Prostate gland (tissue), 2 donors: Measurements from ENCODE around the gene PDZRN4. TPM values are rescaled to one million over a fixed set of nuclear protein-coding genes. Genes with fewer than 3 reads are reported as not detected.

Experiments
- DNase-seq: peaks from one replicate; pipeline ENCODE4 v3.0.0-alpha.2; 2019; ENCODE audit warnings: low spot score
- H3K27ac ChIP-seq, 2 donors: fragments of 200-600 bp; sonication (generic); 2 replicates each; pipeline ENCODE4 v1.5.1; 2017 to 2019
- H3K27me3 ChIP-seq: fragments of 200-600 bp; sonication (generic); replicated peaks from 2 replicates; pipeline ENCODE4 v1.5.1; 2019; ENCODE audit not compliant: insufficient read depth
- H3K36me3 ChIP-seq, 2 donors: fragments of 200-600 bp; sonication (generic); 1 replicate in 1 of 2; 2 replicates in 1 of 2; pipeline versions ENCODE4 v1.5.1 to v1.8.1; 2017 to 2019
- H3K4me1 ChIP-seq: fragments of 200-600 bp; sonication (generic); replicated peaks from 2 replicates; pipeline ENCODE4 v1.5.1; 2019
- H3K4me3 ChIP-seq, 2 donors: fragments of 200-600 bp; sonication (generic); 2 replicates each; pipeline ENCODE4 v1.5.1; 2017 to 2019
- H3K9me3 ChIP-seq: fragments of 200-600 bp; sonication (generic); 2 replicates; pipeline ENCODE4 v1.5.1; 2017
- POLR2A ChIP-seq: fragments of 450-650 bp; IDR thresholded peaks from one replicate; pipeline ENCODE4 v1.6.1; 2016; ENCODE audit warnings: antibody characterized with exemption, mild to moderate bottlenecking
- POLR2AphosphoS5 ChIP-seq: sonication (generic); formaldehyde crosslinking; IDR thresholded peaks from one replicate; pipeline ENCODE4 v1.6.1; 2017; ENCODE audit warnings: antibody characterized with exemption
- WGBS: methylation state at CpG from one replicate; pipeline ENCODE4 v1.1.5; 2018; 5-methylcytosine and 5-hydroxymethylcytosine counted together
- intact Hi-C: fragments of 100-400 bp; cut with DNase I; formaldehyde crosslinking; loops from one replicate; pipeline ENCODE4 v1.14.2; 2022
- total RNA-seq, 2 donors: library from RNA; depleted of rRNA; stranded (reverse); fragments of >200 nt; gene quantifications; one replicate each; pipeline ENCODE4 v1.1.0, GENCODE V29; 2016
- TF ChIP-seq, protein P1 (sequence below), 4 experiments: fragments of 200-600 bp in 2 of 4; fragments of 450-650 bp in 2 of 4; sonication (generic) in 2 of 4; IDR thresholded peaks; 1 replicate in 3 of 4; 2 replicates in 1 of 4; pipeline ENCODE4 v1.5.1; 2016 to 2019; ENCODE audit warnings: antibody characterized with exemption in 4 of 4, mild to moderate bottlenecking in 2 of 4, moderate library complexity in 2 of 4

Gene PDZRN4
- total RNA-seq, 2 donors from 2014 or later = 6.5 to 21.1 TPM

- WGBS = 67% methylated on average over 1 of the region's 1 CpG
- no peaks in the 10 kb centered on the region for H3K9me3 ChIP-seq
- H3K4me1 ChIP-seq = no peaks in the 10 kb centered on the region
- intact Hi-C loops = no loop called here
- no peak overlapping the region for H3K4me3 ChIP-seq
- DNase-seq = no peak
- no peaks in the 10 kb centered on the region for H3K36me3 ChIP-seq
- H3K27me3 ChIP-seq = no peaks in the 10 kb centered on the region
- H3K27ac ChIP-seq = no peak overlapping the region
- no peak for TF ChIP-seq POLR2AphosphoS5
- TF ChIP-seq, protein P1, sequence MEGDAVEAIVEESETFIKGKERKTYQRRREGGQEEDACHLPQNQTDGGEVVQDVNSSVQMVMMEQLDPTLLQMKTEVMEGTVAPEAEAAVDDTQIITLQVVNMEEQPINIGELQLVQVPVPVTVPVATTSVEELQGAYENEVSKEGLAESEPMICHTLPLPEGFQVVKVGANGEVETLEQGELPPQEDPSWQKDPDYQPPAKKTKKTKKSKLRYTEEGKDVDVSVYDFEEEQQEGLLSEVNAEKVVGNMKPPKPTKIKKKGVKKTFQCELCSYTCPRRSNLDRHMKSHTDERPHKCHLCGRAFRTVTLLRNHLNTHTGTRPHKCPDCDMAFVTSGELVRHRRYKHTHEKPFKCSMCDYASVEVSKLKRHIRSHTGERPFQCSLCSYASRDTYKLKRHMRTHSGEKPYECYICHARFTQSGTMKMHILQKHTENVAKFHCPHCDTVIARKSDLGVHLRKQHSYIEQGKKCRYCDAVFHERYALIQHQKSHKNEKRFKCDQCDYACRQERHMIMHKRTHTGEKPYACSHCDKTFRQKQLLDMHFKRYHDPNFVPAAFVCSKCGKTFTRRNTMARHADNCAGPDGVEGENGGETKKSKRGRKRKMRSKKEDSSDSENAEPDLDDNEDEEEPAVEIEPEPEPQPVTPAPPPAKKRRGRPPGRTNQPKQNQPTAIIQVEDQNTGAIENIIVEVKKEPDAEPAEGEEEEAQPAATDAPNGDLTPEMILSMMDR (IDR thresholded peaks at IDR 0.05) = no peak
- TF ChIP-seq POLR2A = no peak
These were observed 433.2 kb downstream of the PDZRN4 start for GRCh38 chr12:41621291-41621690.
